Gastroesophageal sphincter (tissue), 3 donors: ENCODE data around the gene MPDZ.

Experiments used
- EP300 ChIP-seq: sonication (generic); formaldehyde crosslinking; IDR thresholded peaks from one replicate; pipeline ENCODE4 v1.6.1; 2017; ENCODE audit warnings: antibody characterized with exemption, mild to moderate bottlenecking
- TF ChIP-seq, protein P1 (sequence below), 4 experiments: fragments of 200-600 bp in 2 of 4; fragments of 450-650 bp in 2 of 4; sonication (generic) in 1 of 4; IDR thresholded peaks; one replicate each; pipeline ENCODE4 v1.5.1; 2017 to 2019; ENCODE audit warnings: antibody characterized with exemption in 4 of 4, mild to moderate bottlenecking in 2 of 4, moderate library complexity in 2 of 4

DNA sequence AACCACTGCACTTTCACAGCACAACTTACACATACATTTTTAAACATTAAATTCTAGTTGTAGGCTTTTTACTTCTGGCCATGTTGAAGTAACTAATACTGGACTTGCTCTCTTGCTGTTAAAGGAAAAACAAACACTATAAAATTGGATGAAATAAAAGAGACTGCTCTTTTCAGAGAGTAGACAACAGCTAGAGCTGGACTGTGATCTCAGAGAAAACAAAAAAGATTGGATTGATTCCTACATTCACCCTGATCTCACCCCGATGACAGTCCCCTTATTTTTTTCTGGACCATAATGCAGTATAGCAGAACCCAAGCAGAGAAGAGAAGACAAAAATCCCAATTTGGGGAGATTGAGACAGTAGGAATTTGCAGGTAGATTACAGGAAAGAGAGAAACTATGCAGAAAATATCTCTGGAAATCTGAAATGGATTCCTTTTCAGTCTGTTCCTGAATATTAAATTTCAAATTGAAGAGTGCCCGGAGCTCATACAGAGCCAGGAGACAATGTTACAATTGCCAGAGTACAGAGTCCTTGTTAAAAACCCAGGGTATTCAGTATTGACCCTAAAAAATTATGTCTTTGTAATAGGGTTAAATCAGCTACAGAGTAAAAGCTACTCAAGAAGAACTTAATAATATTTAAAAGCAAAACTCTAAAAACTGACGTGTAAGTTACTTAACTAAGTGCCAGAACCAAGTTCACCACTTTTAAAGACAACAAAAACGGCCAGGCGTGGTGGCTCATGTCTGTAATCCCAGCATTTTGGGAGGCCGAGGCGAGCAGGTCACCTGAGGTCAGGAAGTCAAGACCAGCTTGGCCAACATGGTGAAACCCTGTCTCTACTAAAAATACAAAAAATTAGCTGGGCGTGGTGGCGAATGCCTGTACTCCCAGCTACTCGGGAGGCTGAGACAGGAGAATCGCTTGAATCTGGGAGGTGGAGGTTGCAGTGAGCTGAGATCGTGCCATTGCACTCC lies 208.6 kb downstream of the MPDZ start:
- no peak for TF ChIP-seq EP300
- TF ChIP-seq, protein P1, sequence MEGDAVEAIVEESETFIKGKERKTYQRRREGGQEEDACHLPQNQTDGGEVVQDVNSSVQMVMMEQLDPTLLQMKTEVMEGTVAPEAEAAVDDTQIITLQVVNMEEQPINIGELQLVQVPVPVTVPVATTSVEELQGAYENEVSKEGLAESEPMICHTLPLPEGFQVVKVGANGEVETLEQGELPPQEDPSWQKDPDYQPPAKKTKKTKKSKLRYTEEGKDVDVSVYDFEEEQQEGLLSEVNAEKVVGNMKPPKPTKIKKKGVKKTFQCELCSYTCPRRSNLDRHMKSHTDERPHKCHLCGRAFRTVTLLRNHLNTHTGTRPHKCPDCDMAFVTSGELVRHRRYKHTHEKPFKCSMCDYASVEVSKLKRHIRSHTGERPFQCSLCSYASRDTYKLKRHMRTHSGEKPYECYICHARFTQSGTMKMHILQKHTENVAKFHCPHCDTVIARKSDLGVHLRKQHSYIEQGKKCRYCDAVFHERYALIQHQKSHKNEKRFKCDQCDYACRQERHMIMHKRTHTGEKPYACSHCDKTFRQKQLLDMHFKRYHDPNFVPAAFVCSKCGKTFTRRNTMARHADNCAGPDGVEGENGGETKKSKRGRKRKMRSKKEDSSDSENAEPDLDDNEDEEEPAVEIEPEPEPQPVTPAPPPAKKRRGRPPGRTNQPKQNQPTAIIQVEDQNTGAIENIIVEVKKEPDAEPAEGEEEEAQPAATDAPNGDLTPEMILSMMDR (IDR thresholded peaks at IDR 0.05) = no peak
